Measurements from ENCODE around the gene TECTA. TPM values are rescaled to one million over a fixed set of nuclear protein-coding genes. Genes with fewer than 3 reads are reported as not detected.
A peak's percentile ranks its signal among the peaks of the same experiment; 100 is the strongest.

The TECTA gene
- total and polyA plus RNA-seq, 2 of the 8 experiments (the other 6 are each of a cell fraction or from before 2014, with no cell fraction given), result 0.59 to 1.0 TPM

DNA sequence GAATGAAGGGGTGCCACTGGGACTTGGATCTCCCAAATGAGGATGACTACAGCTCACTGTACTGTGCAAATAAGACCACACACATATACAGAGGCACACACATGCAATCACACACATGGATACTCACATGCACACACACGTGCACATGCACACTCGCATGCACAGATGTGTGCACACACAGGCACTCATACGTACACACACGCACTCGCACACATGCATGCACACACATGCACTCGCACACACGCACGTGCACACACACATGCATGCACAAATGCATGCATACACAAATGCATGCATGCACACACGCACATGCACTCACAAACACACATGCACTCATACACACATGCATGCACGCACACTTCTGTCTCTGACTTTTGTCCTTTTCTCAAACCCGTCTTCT lies 36.0 kb downstream of the TECTA start:
- Histone ChIP-seq H4K8ac (ENCODE audit: extremely low read depth, insufficient read depth, low read length) (no peak overlapping the region), H3K79me2 (ENCODE audit: control insufficient read depth in 1 of 2, insufficient read depth in 2 of 2, low read length in 2 of 2) (no peaks in the 10 kb centered on the region), H2BK15ac (ENCODE audit: low read length) (no peak overlapping the region), H2BK120ac (replicated peaks; ENCODE audit: low read depth, low read length) (no peak overlapping the region), H3K56ac (replicated peaks; ENCODE audit: insufficient read length, low read depth, low read length) (no peak overlapping the region), H3K9ac (replicated peaks in 1 of 4; ENCODE audit: extremely low read depth in 1 of 4, low read depth in 3 of 4, low read length in 3 of 4) (no peak overlapping the region), H3K27me3 (replicated peaks in 1 of 4; ENCODE audit: control insufficient read depth in 3 of 4, extremely low read depth in 1 of 4, insufficient read depth in 3 of 4, low read length in 3 of 4) (no peaks in the 10 kb centered on the region), H2AFZ (ENCODE audit: low read length) (no peak overlapping the region), H3K18ac (ENCODE audit: extremely low read depth, low read length) (no peak overlapping the region), H3K4ac (replicated peaks; ENCODE audit: insufficient read length, low read depth, low read length) (no peak overlapping the region), H3K4me3 (ENCODE audit: extremely low read depth in 1 of 4, insufficient read depth in 2 of 4, low read depth in 3 of 4, low read length in 4 of 4) (no peak overlapping the region), H2BK5ac (ENCODE audit: low read depth, low read length) (peak overlapping the region; percentile 61; the same call in 1 of the 2 replicates), H2AK5ac (ENCODE audit: low read depth, low read length) (no peak overlapping the region), H2BK12ac (ENCODE audit: low read depth, low read length) (no peak overlapping the region), H3K4me1 (replicated peaks in 1 of 4; ENCODE audit: control insufficient read depth in 3 of 4, insufficient read depth in 4 of 4, low read length in 3 of 4) (no peaks in the 10 kb centered on the region), H3K4me2 (ENCODE audit: insufficient read depth in 1 of 2, low read depth in 2 of 2, low read length in 2 of 2) (no peak overlapping the region), H3K79me1 (ENCODE audit: low read depth, low read length) (no peaks in the 10 kb centered on the region), H3K36me3 (ENCODE audit: control insufficient read depth in 2 of 4, insufficient read depth in 4 of 4, low read length in 3 of 4) (no peaks in the 10 kb centered on the region), H3K14ac (ENCODE audit: insufficient read length) (no peak overlapping the region), H3K27ac (ENCODE audit: low read depth, low read length) (no peak overlapping the region), H4K91ac (replicated peaks; ENCODE audit: insufficient read length, low read length) (peak overlapping the region; percentile 17), H3K23ac (ENCODE audit: insufficient read length) (no peak overlapping the region), H3K23me2 (ENCODE audit: low read depth, low read length) (no peaks in the 10 kb centered on the region), H4K20me1 (replicated peaks in 1 of 2; ENCODE audit: control insufficient read depth in 1 of 2, insufficient read depth in 2 of 2, low read length in 2 of 2) (peaks cover 0 to 3% of the 10 kb centered on the region in 2 experiments), H4K5ac (ENCODE audit: insufficient read length, low read depth, low read length) (no peak overlapping the region), H3K9me3 (ENCODE audit: insufficient read depth in 2 of 2, low read depth in 1 of 2, low read length in 1 of 2) (no peaks in the 10 kb centered on the region), H2BK20ac (ENCODE audit: low read length) (no peak overlapping the region)
- POLR2A ChIA-PET (ENCODE audit: partially characterized antibody), result no interaction called here
- no peak for TF ChIP-seq SRF (IDR thresholded peaks at IDR 0.05; ENCODE audit: low read depth, low read length)
- no peak for TF ChIP-seq KDM5A (IDR thresholded peaks at IDR 0.05; ENCODE audit: low read length)
- TF ChIP-seq HDAC2 (IDR thresholded peaks at IDR 0.05; ENCODE audit: borderline replicate concordance in 1 of 2, low read depth in 2 of 2, low read length in 2 of 2), result no peak
- TF ChIP-seq TAF7 (optimal IDR thresholded peaks at IDR 0.05; ENCODE audit: borderline replicate concordance, low read depth, low read length), result no peak
- TF ChIP-seq SIX5 (IDR thresholded peaks at IDR 0.05; ENCODE audit: low read depth, low read length), result no peak
- no peak for TF ChIP-seq HDAC6 (IDR thresholded peaks at IDR 0.05; ENCODE audit: low read depth, low read length)
- TF ChIP-seq CBX5 (IDR thresholded peaks at IDR 0.05; ENCODE audit: low read depth, low read length), result no peak
- TF ChIP-seq SIN3A (conservative IDR thresholded peaks at IDR 0.05 in 1 of 2, IDR thresholded peaks at IDR 0.05 in 1 of 2; ENCODE audit: low read depth in 1 of 2, low read length in 2 of 2), result no peak
- no peak for TF ChIP-seq SAP30 (IDR thresholded peaks at IDR 0.05; ENCODE audit: insufficient read depth, insufficient replicate concordance, low read length)
- no peak for TF ChIP-seq PHF8 (conservative IDR thresholded peaks at IDR 0.05; ENCODE audit: low read depth, low read length)
- no peak for TF ChIP-seq BRCA1 (IDR thresholded peaks at IDR 0.05; ENCODE audit: low read depth, low read length)
- TF ChIP-seq RXRA (IDR thresholded peaks at IDR 0.05; ENCODE audit: insufficient read depth, low read depth, low read length), result no peak
- TF ChIP-seq, protein P1, sequence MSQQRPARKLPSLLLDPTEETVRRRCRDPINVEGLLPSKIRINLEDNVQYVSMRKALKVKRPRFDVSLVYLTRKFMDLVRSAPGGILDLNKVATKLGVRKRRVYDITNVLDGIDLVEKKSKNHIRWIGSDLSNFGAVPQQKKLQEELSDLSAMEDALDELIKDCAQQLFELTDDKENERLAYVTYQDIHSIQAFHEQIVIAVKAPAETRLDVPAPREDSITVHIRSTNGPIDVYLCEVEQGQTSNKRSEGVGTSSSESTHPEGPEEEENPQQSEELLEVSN (IDR thresholded peaks at IDR 0.05), result no peak
- CTCF ChIA-PET (ENCODE audit: partially characterized antibody), result no interaction called here
- FAIRE-seq (no peak), DNase-seq (ENCODE audit: low read depth in 1 of 2, low spot score in 2 of 2) (no peak)
- 90% methylated on average over 11 of the region's 11 CpGs; no CpG with 5 or more reads in 1 of the 2 experiments for WGBS, 2 experiments (ENCODE audit: extremely low coverage in 1 of 2, insufficient coverage in 1 of 2, insufficient read length in 1 of 2, insufficient replicate concordance in 2 of 2, low coverage in 1 of 2, low lambda C conversion rate in 2 of 2, missing lambda C conversion rate in 1 of 2)

Data from H1 (cell line).